Spleen (tissue), 11 donors: ENCODE measurements around the gene EIF2A. TPM values are rescaled to one million over a fixed set of nuclear protein-coding genes. Genes with fewer than 3 reads are reported as not detected.
"Not testable (repeated sequence)": the region's sequence is repeated elsewhere in the genome, so short reads cannot be mapped to it uniquely, and the experiment has no call there.

Experiments
- DNase-seq: peaks from one replicate; pipeline ENCODE4 v3.0.0-alpha.2; 2020
- H3K27ac ChIP-seq, 8 donors: fragments of 200-600 bp; sonication (generic) in 7 of 8; 1 replicate in 4 of 8; 2 replicates in 4 of 8; pipeline versions ENCODE4 v1.5.0 to v1.8.0; 2016 to 2021; ENCODE audit warnings: inconsistent platforms in 4 of 8, mild to moderate bottlenecking in 4 of 8, moderate library complexity in 1 of 8
- H3K27me3 ChIP-seq, 7 donors: fragments of 200-600 bp; sonication (generic) in 6 of 7; replicated peaks in 1 of 7; 1 replicate in 4 of 7; 2 replicates in 3 of 7; pipeline versions ENCODE4 v1.5.0 to v1.8.0; 2016 to 2021; ENCODE audit warnings: inconsistent platforms in 3 of 7, mild to moderate bottlenecking in 1 of 7
- H3K36me3 ChIP-seq, 6 donors: fragments of 200-600 bp; sonication (generic) in 5 of 6; 1 replicate in 4 of 6; 2 replicates in 2 of 6; pipeline versions ENCODE4 v1.5.0 to v1.8.0; 2016 to 2021; ENCODE audit warnings: inconsistent platforms in 2 of 6
- H3K4me1 ChIP-seq, 6 donors: fragments of 200-600 bp; sonication (generic) in 5 of 6; 1 replicate in 3 of 6; 2 replicates in 3 of 6; pipeline versions ENCODE4 v1.5.0 to v1.8.0; 2016 to 2021; ENCODE audit warnings: inconsistent platforms in 3 of 6
- H3K4me3 ChIP-seq, 8 donors: fragments of 200-600 bp; sonication (generic) in 7 of 8; 1 replicate in 4 of 8; 2 replicates in 4 of 8; pipeline versions ENCODE4 v1.5.0 to v1.8.0; 2016 to 2021; ENCODE audit warnings: inconsistent platforms in 4 of 8, mild to moderate bottlenecking in 4 of 8, moderate library complexity in 2 of 8
- H3K9me3 ChIP-seq, 8 donors: fragments of 200-600 bp; sonication (generic) in 7 of 8; 1 replicate in 4 of 8; 2 replicates in 4 of 8; pipeline versions ENCODE4 v1.5.0 to v1.8.0; 2016 to 2021; ENCODE audit warnings: inconsistent platforms in 4 of 8
- CTCF ChIP-seq, 11 experiments: fragments of 200-600 bp in 7 of 11; fragments of 450-650 bp in 4 of 11; sonication (generic) in 4 of 11; IDR thresholded peaks in 8 of 11; conservative IDR thresholded peaks in 3 of 11; 1 replicate in 7 of 11; 2 replicates in 4 of 11; pipeline versions ENCODE4 v1.4.0 to v1.8.0; 2016 to 2021; ENCODE audit warnings: antibody characterized with exemption in 11 of 11, inconsistent platforms in 4 of 11, mild to moderate bottlenecking in 1 of 11
- POLR2A ChIP-seq, 3 donors: fragments of 450-650 bp; IDR thresholded peaks; one replicate each; pipeline ENCODE4 v1.5.1; 2017; ENCODE audit warnings: antibody characterized with exemption in 3 of 3, mild to moderate bottlenecking in 1 of 3
- POLR2AphosphoS5 ChIP-seq, 3 donors: sonication (generic); formaldehyde crosslinking; IDR thresholded peaks; one replicate each; pipeline ENCODE4 v1.5.1; 2017; ENCODE audit warnings: antibody characterized with exemption in 3 of 3
- WGBS, 5 donors: extraction: QIAGEN DNeasy Blood & Tissue Kit in 3 of 5; methylation state at CpG; one replicate each; pipeline versions ENCODE4 v1.1.5 to v1.1.7; 2013 to 2018; 5-methylcytosine and 5-hydroxymethylcytosine counted together
- intact Hi-C: fragments of 100-400 bp; cut with DNase I; formaldehyde crosslinking; loops from one replicate; pipeline ENCODE4 v1.15.0; 2023; ENCODE audit warnings: low total_unique reads
- polyA plus RNA-seq, 3 donors: library from polyadenylated mRNA; stranded (reverse); fragments of 200-250 nt; gene quantifications; one replicate each; pipeline ENCODE4 v1.2.1, GENCODE V29; 2013
- total RNA-seq, 7 donors: library from RNA; depleted of rRNA in 3 of 7; stranded (reverse); fragments of >200 nt in 3 of 7; fragmentation: NEBNext Ultra II Directional in 4 of 7; extraction: Animal tissue kit (Norgen Biotek cat#: 25700) in 4 of 7; gene quantifications; one replicate each; pipeline versions ENCODE4 v1.1.0 to v1.2.1, GENCODE V29; 2016 to 2021
- donor health status: healthy with polysubstance abuse.
- donor health status: DM: no; HTN: no; CAD: no; lungs with moderate emphysema.
- donor health status: DM: no; HTN: no; CAD: no.
- donor health status: Bipolar disorder and iron deficiency.
- donor health status: healthy.
- donor health status: DM: no; HTN: no; CAD: no.
- donor health status: DM: yes; HTN: yes; CAD: no.

EIF2A gene
- total and polyA plus RNA-seq, 10 donors, result 53.7 to 149 (median 78.4) TPM

GRCh38 chr3:150612494-150612893 lies 65.9 kb downstream of the EIF2A start:
- intact Hi-C loops, result no loop called here
- TF ChIP-seq POLR2AphosphoS5 (IDR thresholded peaks at IDR 0.05) (no peak), CTCF (IDR thresholded peaks at IDR 0.05 in 8 of 11, conservative IDR thresholded peaks at IDR 0.05 in 3 of 11) (no peak), POLR2A (IDR thresholded peaks at IDR 0.05) (no peak)
- WGBS, 5 donors, result 76 to 97% (median 89%) methylated on average over 1 of the region's 1 CpG
- H3K27ac ChIP-seq, result no peak overlapping the region
- H3K4me1 ChIP-seq, result peaks cover 16 to 81% (median 55%) of the 10 kb centered on the region in 6 donors
- peaks cover 0 to 29% (median 12%) of the 10 kb centered on the region in 6 donors for H3K36me3 ChIP-seq
- H3K27me3 ChIP-seq, result no peaks in the 10 kb centered on the region
- H3K4me3 ChIP-seq, result no peak overlapping the region
- no peak for DNase-seq
- no peaks in the 10 kb centered on the region for H3K9me3 ChIP-seq

DNA sequence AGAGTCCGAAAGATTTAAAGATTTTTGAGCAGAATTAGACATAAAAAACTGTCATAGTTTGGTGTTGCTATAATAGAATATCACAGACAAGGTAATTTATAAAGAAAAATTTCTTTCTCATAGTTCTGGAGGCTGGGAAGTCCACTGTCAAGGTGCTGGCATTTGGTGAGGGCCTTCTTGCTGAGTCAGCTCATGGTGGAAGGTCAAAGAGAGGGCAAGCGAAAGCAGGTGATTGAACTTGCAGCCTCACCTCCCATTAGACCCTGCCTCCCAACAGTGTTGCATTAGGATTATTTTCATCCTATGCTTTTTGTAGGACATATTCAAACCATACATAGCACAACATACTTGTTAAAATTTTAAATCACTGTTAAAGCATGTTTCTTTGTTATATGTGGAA lies 66.4 kb downstream of the EIF2A start:
- DNase-seq, result no peak
- H3K9me3 ChIP-seq, result no peaks in the 10 kb centered on the region
- H3K4me1 ChIP-seq, result peaks cover 14 to 81% (median 49%) of the 10 kb centered on the region in 6 donors
- no peak overlapping the region for H3K27ac ChIP-seq
- TF ChIP-seq POLR2A (IDR thresholded peaks at IDR 0.05) (no peak), POLR2AphosphoS5 (IDR thresholded peaks at IDR 0.05) (no peak), CTCF (IDR thresholded peaks at IDR 0.05 in 8 of 11, conservative IDR thresholded peaks at IDR 0.05 in 3 of 11) (no peak)
- H3K36me3 ChIP-seq, result peaks cover 0 to 32% (median 12%) of the 10 kb centered on the region in 6 donors
- no peak overlapping the region for H3K4me3 ChIP-seq
- WGBS, 5 donors, result 90 to 99% (median 95%) methylated on average over 2 of the region's 2 CpGs
- intact Hi-C loops, result no loop called here
- H3K27me3 ChIP-seq, result no peaks in the 10 kb centered on the region

DNA sequence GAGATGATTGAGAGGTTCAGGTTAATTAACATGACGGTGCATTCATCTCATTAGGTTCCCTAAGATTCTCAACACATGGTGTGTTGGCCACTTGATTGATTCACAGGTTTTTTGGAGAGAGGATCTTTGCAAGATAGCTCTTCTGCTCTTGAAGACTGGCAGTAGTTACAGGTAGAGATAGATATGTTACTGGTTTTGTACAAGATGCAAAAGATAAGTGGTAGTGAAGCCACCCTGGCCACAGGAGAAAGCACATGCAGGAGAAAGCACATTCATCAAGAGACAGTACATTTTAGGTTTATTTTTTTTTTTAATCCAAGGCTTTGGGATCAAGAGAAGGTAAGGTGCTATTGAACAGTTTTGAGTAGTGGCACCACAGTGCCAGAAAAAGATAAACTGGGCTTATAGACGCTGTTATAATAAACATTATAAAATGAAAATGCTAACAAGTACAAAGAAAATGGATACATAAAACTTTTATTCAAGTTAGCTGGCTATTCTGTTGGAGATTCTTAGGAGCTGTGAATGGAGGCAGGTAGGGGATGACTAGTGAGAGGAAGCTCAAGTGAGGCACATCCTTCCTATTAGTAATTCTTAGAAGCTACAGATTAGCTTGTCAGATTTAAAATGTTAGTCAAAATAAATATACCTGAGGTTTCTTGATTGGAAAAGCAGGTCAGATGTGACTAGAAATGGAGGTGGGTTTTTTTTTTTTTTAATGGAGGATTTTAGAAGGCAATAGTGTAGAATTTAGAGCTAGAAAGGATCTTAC lies 67.3 kb downstream of the EIF2A start:
- intact Hi-C loops, result no loop called here
- 88 to 95% (median 92%) methylated on average over 2 of the region's 2 CpGs for WGBS, 5 donors
- H3K36me3 ChIP-seq, result peaks cover 0 to 41% (median 14%) of the 10 kb centered on the region in 6 donors
- H3K9me3 ChIP-seq, result no peaks in the 10 kb centered on the region
- no peak overlapping the region for H3K4me3 ChIP-seq
- DNase-seq, result no peak
- no peak overlapping the region for H3K27ac ChIP-seq
- peaks cover 14 to 80% (median 41%) of the 10 kb centered on the region in 6 donors for H3K4me1 ChIP-seq
- no peaks in the 10 kb centered on the region for H3K27me3 ChIP-seq
- no peak for TF ChIP-seq CTCF (IDR thresholded peaks at IDR 0.05 in 8 of 11, conservative IDR thresholded peaks at IDR 0.05 in 3 of 11)
- no peak for TF ChIP-seq POLR2AphosphoS5 (IDR thresholded peaks at IDR 0.05)
- TF ChIP-seq POLR2A (IDR thresholded peaks at IDR 0.05), result no peak

DNA sequence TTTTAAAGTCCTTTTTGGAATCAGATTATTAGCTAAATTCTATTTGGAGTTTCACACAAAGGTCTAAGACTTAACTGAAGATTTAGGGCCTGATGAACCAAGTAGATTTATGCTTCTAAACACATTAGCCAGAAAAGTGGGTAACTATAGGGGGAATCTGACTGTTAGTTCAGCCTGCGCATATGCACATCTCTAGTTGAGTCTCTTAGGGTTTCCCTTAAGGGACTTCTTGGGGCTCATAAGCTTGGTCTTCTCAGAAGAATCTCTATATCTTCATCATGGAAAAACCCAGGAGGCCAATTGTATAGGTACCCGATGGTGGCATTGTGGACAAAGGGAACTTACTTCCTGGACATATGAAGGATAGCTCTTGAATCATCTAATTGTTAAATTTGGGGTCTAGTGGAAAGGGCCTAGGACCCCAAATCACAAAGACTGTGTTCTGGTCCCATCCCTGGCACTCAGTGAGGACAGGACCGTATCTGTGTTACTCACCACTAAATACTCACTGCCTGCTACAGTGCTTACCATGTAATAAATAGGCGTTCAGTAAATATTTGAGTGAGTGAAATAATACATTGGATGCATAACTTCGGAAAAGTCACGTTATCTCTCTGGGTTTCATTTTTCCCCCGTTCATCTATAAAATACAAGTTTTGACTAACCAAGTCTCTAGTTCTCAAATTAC lies 73.6 kb downstream of the EIF2A start:
- peaks cover 2 to 53% (median 9%) of the 10 kb centered on the region in 6 donors for H3K36me3 ChIP-seq
- DNase-seq, result no peak
- 81 to 95% (median 90%) methylated on average over 7 of the region's 7 CpGs for WGBS, 5 donors
- no peak overlapping the region for H3K27ac ChIP-seq
- intact Hi-C loops, result no loop called here
- TF ChIP-seq POLR2AphosphoS5 (IDR thresholded peaks at IDR 0.05) (no peak), CTCF (IDR thresholded peaks at IDR 0.05 in 8 of 11, conservative IDR thresholded peaks at IDR 0.05 in 3 of 11) (no peak), POLR2A (IDR thresholded peaks at IDR 0.05) (no peak)
- no peak overlapping the region for H3K4me3 ChIP-seq
- no peaks in the 10 kb centered on the region for H3K27me3 ChIP-seq
- no peaks in the 10 kb centered on the region for H3K9me3 ChIP-seq
- peaks cover 0 to 74% (median 23%) of the 10 kb centered on the region in 6 donors for H3K4me1 ChIP-seq

GRCh38 chr3:150622955-150623354 lies 76.4 kb downstream of the EIF2A start:
- DNase-seq, H3K27ac ChIP-seq, H3K9me3 ChIP-seq, H3K27me3 ChIP-seq, intact Hi-C loops, H3K4me3 ChIP-seq: not testable (repeated sequence)
- H3K4me1 ChIP-seq, result peaks cover 0 to 60% (median 21%) of the 10 kb centered on the region in 6 donors
- H3K36me3 ChIP-seq, result peaks cover 4 to 79% (median 36%) of the 10 kb centered on the region in 6 donors
